Measurements from ENCODE around the gene ASIC2.

DNA sequence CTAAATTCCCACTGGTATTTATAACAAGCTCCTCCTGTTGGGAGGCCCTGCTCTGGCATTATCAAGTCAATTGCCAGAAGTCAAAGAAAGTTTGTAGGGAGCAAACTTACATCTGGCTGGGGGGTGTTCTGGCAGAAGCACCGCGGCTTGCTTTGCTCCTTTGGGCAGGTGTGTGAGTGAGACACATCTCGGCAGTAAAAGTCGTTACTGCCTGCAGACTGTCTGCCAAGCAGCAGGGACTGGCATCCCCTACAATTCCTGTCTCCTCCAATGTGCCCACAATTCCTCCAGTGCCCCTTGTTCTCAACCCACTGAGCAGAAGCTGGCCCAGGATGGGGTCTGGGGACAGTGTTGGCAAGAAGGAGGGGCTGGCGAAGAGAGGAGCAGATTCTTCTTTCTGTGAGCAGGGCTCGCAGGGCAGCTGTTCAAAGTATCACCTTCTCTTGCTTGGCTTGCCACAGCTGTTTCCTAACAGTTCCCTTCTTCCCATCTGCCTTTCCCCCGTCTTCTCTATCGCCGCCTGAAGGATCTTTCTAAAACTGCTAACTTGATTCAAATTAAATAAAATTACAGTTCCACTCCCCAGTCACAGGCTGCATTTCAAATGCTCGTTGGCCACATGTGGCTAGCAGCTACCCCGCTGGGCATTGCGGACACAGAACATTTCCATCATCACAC lies 271.2 kb downstream of the ASIC2 start:
- no peak for TF ChIP-seq POLR2AphosphoS5 (IDR thresholded peaks at IDR 0.05)
- TF ChIP-seq, protein P1, sequence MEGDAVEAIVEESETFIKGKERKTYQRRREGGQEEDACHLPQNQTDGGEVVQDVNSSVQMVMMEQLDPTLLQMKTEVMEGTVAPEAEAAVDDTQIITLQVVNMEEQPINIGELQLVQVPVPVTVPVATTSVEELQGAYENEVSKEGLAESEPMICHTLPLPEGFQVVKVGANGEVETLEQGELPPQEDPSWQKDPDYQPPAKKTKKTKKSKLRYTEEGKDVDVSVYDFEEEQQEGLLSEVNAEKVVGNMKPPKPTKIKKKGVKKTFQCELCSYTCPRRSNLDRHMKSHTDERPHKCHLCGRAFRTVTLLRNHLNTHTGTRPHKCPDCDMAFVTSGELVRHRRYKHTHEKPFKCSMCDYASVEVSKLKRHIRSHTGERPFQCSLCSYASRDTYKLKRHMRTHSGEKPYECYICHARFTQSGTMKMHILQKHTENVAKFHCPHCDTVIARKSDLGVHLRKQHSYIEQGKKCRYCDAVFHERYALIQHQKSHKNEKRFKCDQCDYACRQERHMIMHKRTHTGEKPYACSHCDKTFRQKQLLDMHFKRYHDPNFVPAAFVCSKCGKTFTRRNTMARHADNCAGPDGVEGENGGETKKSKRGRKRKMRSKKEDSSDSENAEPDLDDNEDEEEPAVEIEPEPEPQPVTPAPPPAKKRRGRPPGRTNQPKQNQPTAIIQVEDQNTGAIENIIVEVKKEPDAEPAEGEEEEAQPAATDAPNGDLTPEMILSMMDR (IDR thresholded peaks at IDR 0.05 in 8 of 11, conservative IDR thresholded peaks at IDR 0.05 in 3 of 11): no peak
